ENCODE measurements around the gene OSBP2. TPM values are rescaled to one million over a fixed set of nuclear protein-coding genes. Genes with fewer than 3 reads are reported as not detected.

Gene OSBP2
- total RNA-seq, 6 experiments from 2014 or later: 0.31 to 3.4 (median 0.93) TPM

- Histone ChIP-seq H3K27me3 (no peaks in the 10 kb centered on the region), H3K36me3 (peaks cover 26 to 97% (median 49%) of the 10 kb centered on the region in 4 donors), H3K4me1 (no peaks in the 10 kb centered on the region), H3K27ac (no peak overlapping the region), H3K4me3 (no peak overlapping the region), H3K9me3 (no peaks in the 10 kb centered on the region)
- intact Hi-C loops (cut with DNase I): loop anchor here (5.0 to 10.0 kb wide), 2 partner anchors 142 to 290 kb away; no protein-coding TSS in a partner anchor
- DNase-seq (no peak), ATAC-seq (no peak)
- TF ChIP-seq, protein P1, sequence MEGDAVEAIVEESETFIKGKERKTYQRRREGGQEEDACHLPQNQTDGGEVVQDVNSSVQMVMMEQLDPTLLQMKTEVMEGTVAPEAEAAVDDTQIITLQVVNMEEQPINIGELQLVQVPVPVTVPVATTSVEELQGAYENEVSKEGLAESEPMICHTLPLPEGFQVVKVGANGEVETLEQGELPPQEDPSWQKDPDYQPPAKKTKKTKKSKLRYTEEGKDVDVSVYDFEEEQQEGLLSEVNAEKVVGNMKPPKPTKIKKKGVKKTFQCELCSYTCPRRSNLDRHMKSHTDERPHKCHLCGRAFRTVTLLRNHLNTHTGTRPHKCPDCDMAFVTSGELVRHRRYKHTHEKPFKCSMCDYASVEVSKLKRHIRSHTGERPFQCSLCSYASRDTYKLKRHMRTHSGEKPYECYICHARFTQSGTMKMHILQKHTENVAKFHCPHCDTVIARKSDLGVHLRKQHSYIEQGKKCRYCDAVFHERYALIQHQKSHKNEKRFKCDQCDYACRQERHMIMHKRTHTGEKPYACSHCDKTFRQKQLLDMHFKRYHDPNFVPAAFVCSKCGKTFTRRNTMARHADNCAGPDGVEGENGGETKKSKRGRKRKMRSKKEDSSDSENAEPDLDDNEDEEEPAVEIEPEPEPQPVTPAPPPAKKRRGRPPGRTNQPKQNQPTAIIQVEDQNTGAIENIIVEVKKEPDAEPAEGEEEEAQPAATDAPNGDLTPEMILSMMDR (IDR thresholded peaks at IDR 0.05): no peak
- no peak for TF ChIP-seq POLR2A (IDR thresholded peaks at IDR 0.05)
- WGBS (ENCODE audit: insufficient coverage, low coverage, low lambda C conversion rate, missing lambda C conversion rate): 100% methylated on average over 3 of the region's 4 CpGs
Observed at GRCh38 chr22:30944986-30945385, 250.3 kb downstream of the OSBP2 start.

DNA sequence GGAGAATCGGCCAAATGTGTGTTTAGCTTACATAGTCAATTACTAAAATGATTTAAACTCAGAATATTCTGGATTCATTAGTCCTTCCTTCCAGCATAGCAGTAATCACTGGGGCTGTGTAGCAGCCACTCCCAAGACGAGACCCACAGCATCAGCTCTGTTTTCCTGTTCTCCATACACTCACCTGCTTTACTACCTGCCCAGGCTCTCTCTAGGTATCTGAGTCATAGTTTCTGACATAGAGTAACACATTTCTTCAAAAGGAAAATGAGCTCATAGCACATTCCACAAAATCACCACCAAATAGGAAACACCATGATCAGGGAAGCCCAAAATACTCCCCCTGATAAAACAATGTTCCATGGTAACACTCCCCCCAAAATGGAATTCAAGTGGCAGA lies 251.0 kb downstream of the OSBP2 start:
- 94% methylated on average over 2 of the region's 2 CpGs for WGBS (ENCODE audit: insufficient coverage, low coverage, low lambda C conversion rate, missing lambda C conversion rate)
- ATAC-seq (no peak), DNase-seq (no peak)
- Histone ChIP-seq H3K27ac (no peak overlapping the region), H3K4me3 (no peak overlapping the region), H3K27me3 (no peaks in the 10 kb centered on the region), H3K36me3 (peaks cover 22 to 93% (median 47%) of the 10 kb centered on the region in 4 donors), H3K9me3 (no peaks in the 10 kb centered on the region), H3K4me1 (no peaks in the 10 kb centered on the region)
- intact Hi-C loops (cut with DNase I): loop anchor here (5.0 to 10.0 kb wide), 2 partner anchors 142 to 289 kb away; no protein-coding TSS in a partner anchor
- TF ChIP-seq, protein P1 (IDR thresholded peaks at IDR 0.05): no peak
- no peak for TF ChIP-seq POLR2A (IDR thresholded peaks at IDR 0.05)

DNA sequence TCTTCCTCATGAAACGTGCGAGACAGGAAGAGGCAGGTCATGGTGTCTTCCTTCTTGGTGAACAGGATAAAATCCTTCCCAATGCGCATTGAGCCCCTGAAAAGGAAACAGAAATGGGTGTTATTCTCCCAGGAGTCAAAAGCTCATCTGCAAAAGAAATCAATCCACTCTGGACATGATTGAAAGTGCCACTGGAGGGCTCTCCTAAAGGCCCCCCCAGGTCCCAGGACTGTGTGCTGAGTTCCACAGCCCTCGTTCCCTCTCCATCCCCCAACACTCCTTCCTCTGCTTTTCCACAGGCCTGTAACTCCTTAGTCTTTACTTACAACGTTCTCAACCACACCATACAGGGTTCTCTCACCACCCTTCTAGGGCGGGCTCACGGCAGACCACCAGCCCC lies 251.7 kb downstream of the OSBP2 start:
- DNase-seq (no peak), ATAC-seq (no peak)
- intact Hi-C loops (cut with DNase I): loop anchor here (5.0 to 10.0 kb wide), 2 partner anchors 141 to 288 kb away; no protein-coding TSS in a partner anchor
- Histone ChIP-seq H3K9me3 (no peaks in the 10 kb centered on the region), H3K4me1 (no peaks in the 10 kb centered on the region), H3K27ac (no peak overlapping the region), H3K36me3 (peaks cover 18 to 86% (median 44%) of the 10 kb centered on the region in 4 donors), H3K4me3 (no peak overlapping the region), H3K27me3 (no peaks in the 10 kb centered on the region)
- no peak for TF ChIP-seq POLR2A (IDR thresholded peaks at IDR 0.05)
- TF ChIP-seq, protein P1 (IDR thresholded peaks at IDR 0.05): no peak
- 59% methylated on average over 7 of the region's 7 CpGs for WGBS (ENCODE audit: insufficient coverage, low coverage, low lambda C conversion rate, missing lambda C conversion rate)

DNA sequence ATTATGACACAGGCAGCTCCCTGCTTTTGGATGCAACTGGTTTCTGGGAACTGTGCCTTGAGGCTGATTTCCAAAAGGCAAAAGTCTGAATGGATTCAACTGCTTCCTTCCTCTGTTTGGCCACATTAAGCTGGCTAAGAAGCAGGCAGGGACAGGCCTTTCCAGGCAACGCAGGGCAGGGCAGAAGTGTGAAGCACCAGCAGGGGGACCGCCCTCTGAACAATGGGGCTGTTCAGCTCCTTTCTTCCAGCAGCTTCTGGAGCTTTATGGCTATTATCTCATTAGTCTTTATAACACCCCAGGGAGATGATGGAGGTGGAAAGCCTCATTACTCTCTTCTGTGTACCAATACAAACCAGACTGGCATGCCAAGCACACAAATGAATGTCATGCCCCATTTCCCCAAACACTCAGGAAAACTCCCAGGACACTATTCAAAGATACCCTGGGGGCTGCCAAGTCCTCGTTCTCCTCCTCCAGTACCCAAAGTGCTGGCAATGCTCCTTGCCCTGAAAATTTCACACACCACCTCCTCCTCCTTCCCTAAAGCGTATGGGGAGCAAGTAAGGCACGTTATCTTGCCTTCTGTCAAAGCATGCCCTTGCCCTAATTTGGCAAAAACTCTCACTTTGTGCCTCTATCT lies 252.6 kb downstream of the OSBP2 start:
- Histone ChIP-seq H3K36me3 (peaks cover 12 to 77% (median 38%) of the 10 kb centered on the region in 4 donors), H3K4me3 (no peak overlapping the region), H3K9me3 (no peaks in the 10 kb centered on the region), H3K27ac (no peak overlapping the region), H3K4me1 (no peaks in the 10 kb centered on the region), H3K27me3 (no peaks in the 10 kb centered on the region)
- WGBS (ENCODE audit: insufficient coverage, low coverage, low lambda C conversion rate, missing lambda C conversion rate): 69% methylated on average over 3 of the region's 5 CpGs
- peak in 1 of 3 donors; percentile 43 for DNase-seq
- intact Hi-C loops (cut with DNase I): loop anchor here (5.0 to 10.0 kb wide), 2 partner anchors 140 to 288 kb away; no protein-coding TSS in a partner anchor
- TF ChIP-seq, protein P1 (IDR thresholded peaks at IDR 0.05): no peak
- TF ChIP-seq POLR2A (IDR thresholded peaks at IDR 0.05): no peak
- ATAC-seq: peak in 1 of 4 donors; percentile 49

Data from right lobe of liver (tissue), 6 donors.